Uterus (tissue), 4 donors: Measurements from ENCODE around the gene CCDC28B. TPM values are rescaled to one million over a fixed set of nuclear protein-coding genes. Genes with fewer than 3 reads are reported as not detected.

Experiments
- DNase-seq, 2 donors: peaks; one replicate each; pipeline ENCODE4 v3.0.0-alpha.2; 2019 to 2020
- H3K27ac ChIP-seq, 2 donors: fragments of 200-600 bp; sonication (generic); 1 replicate in 1 of 2; 2 replicates in 1 of 2; pipeline ENCODE4 v1.5.1; 2016 to 2018
- H3K27me3 ChIP-seq, 2 donors: fragments of 200-600 bp; sonication (generic); one replicate each; pipeline ENCODE4 v1.5.1; 2018 to 2019; ENCODE audit warnings: control low read depth in 1 of 2
- H3K36me3 ChIP-seq, 2 donors: fragments of 200-600 bp; sonication (generic); one replicate each; pipeline ENCODE4 v1.5.1; 2019; ENCODE audit warnings: control low read depth in 1 of 2
- H3K4me1 ChIP-seq, 2 donors: fragments of 200-600 bp; sonication (generic); one replicate each; pipeline ENCODE4 v1.5.1; 2018 to 2019; ENCODE audit warnings: control low read depth in 1 of 2
- H3K4me3 ChIP-seq, 2 donors: fragments of 200-600 bp; sonication (generic); 1 replicate in 1 of 2; 2 replicates in 1 of 2; pipeline ENCODE4 v1.5.1; 2018 to 2019; ENCODE audit warnings: mild to moderate bottlenecking in 1 of 2
- H3K9me3 ChIP-seq, 2 donors: fragments of 200-600 bp; sonication (generic); one replicate each; pipeline ENCODE4 v1.5.1; 2019; ENCODE audit warnings: control low read depth in 1 of 2
- CTCF ChIP-seq, 4 experiments: fragments of 200-600 bp in 2 of 4; fragments of 450-650 bp in 2 of 4; sonication (generic) in 2 of 4; IDR thresholded peaks; one replicate each; pipeline ENCODE4 v1.5.1; 2016 to 2019; ENCODE audit warnings: antibody characterized with exemption in 4 of 4, mild to moderate bottlenecking in 2 of 4, moderate library complexity in 1 of 4
- POLR2A ChIP-seq, 2 donors: fragments of 450-650 bp; IDR thresholded peaks; one replicate each; pipeline ENCODE4 v1.6.1; 2016; ENCODE audit warnings: antibody characterized with exemption in 2 of 2, mild to moderate bottlenecking in 1 of 2, moderate library complexity in 1 of 2
- intact Hi-C: fragments of 100-400 bp; cut with DNase I; formaldehyde crosslinking; loops from one replicate; pipeline ENCODE4 v1.15.1; 2023; ENCODE audit warnings: low total_unique reads
- total RNA-seq, 4 donors: library from RNA; depleted of rRNA in 3 of 4; stranded (reverse); fragments of >200 nt in 3 of 4; gene quantifications; one replicate each; pipeline versions ENCODE4 v1.1.0 to v1.2.4, GENCODE V29; 2014 to 2023
- donor health status: DM: yes; HTN: yes; CAD: no.

CCDC28B gene
- total RNA-seq, 4 donors from 2014 or later = 3.5 to 21.5 (median 7.4) TPM; not detected in 1

GRCh38 chr1:32195531-32195930 is 4.9 kb upstream of the CCDC28B start:
- intact Hi-C loops = no loop called here
- Histone ChIP-seq H3K9me3 (no peaks in the 10 kb centered on the region), H3K4me3 (no peak overlapping the region), H3K27ac (no peak overlapping the region), H3K27me3 (no peaks in the 10 kb centered on the region), H3K4me1 (peaks cover 0 to 7% of the 10 kb centered on the region in 2 donors), H3K36me3 (no peaks in the 10 kb centered on the region)
- no peak for TF ChIP-seq CTCF (IDR thresholded peaks at IDR 0.05)
- TF ChIP-seq POLR2A (IDR thresholded peaks at IDR 0.05) = no peak
- no peak for DNase-seq

- TF ChIP-seq CTCF (IDR thresholded peaks at IDR 0.05) = no peak
- no peak for TF ChIP-seq POLR2A (IDR thresholded peaks at IDR 0.05)
- no peak for DNase-seq
- Histone ChIP-seq H3K4me1 (peaks cover 0 to 7% of the 10 kb centered on the region in 2 donors), H3K9me3 (no peaks in the 10 kb centered on the region), H3K36me3 (no peaks in the 10 kb centered on the region), H3K27ac (no peak overlapping the region), H3K4me3 (no peak overlapping the region), H3K27me3 (no peaks in the 10 kb centered on the region)
- intact Hi-C loops = no loop called here
Measured at GRCh38 chr1:32195972-32196823, 4.2 kb upstream of the CCDC28B start.

- TF ChIP-seq POLR2A (IDR thresholded peaks at IDR 0.05) = no peak
- no peak for TF ChIP-seq CTCF (IDR thresholded peaks at IDR 0.05)
- H3K4me3 ChIP-seq = no peak overlapping the region
- DNase-seq = no peak
- no peaks in the 10 kb centered on the region for H3K27me3 ChIP-seq
- intact Hi-C loops = no loop called here
- no peaks in the 10 kb centered on the region for H3K36me3 ChIP-seq
- H3K9me3 ChIP-seq = no peaks in the 10 kb centered on the region
- H3K27ac ChIP-seq = no peak overlapping the region
- peaks cover 0 to 14% of the 10 kb centered on the region in 2 donors for H3K4me1 ChIP-seq
Measured at GRCh38 chr1:32197074-32197473, 3.3 kb upstream of the CCDC28B start.

GRCh38 chr1:32197837-32198236 is 2.6 kb upstream of the CCDC28B start:
- no peak for DNase-seq
- Histone ChIP-seq H3K27ac (no peak overlapping the region), H3K9me3 (no peaks in the 10 kb centered on the region), H3K4me3 (no peak overlapping the region), H3K4me1 (peaks cover 0 to 14% of the 10 kb centered on the region in 2 donors), H3K36me3 (no peaks in the 10 kb centered on the region), H3K27me3 (no peaks in the 10 kb centered on the region)
- intact Hi-C loops = no loop called here
- TF ChIP-seq POLR2A (IDR thresholded peaks at IDR 0.05) (no peak), CTCF (IDR thresholded peaks at IDR 0.05) (no peak)

GRCh38 chr1:32198237-32199042 is 2.0 kb upstream of the CCDC28B start:
- H3K4me1 ChIP-seq = peaks cover 0 to 14% of the 10 kb centered on the region in 2 donors
- no peak for DNase-seq
- TF ChIP-seq CTCF (IDR thresholded peaks at IDR 0.05) = no peak
- TF ChIP-seq POLR2A (IDR thresholded peaks at IDR 0.05) = no peak
- H3K27ac ChIP-seq = no peak overlapping the region
- intact Hi-C loops = no loop called here
- H3K4me3 ChIP-seq = no peak overlapping the region
- H3K9me3 ChIP-seq = no peaks in the 10 kb centered on the region
- H3K36me3 ChIP-seq = no peaks in the 10 kb centered on the region
- H3K27me3 ChIP-seq = no peaks in the 10 kb centered on the region
